ENCODE data around the gene HAPLN1.

Gene HAPLN1

GRCh38 chr5:83672646-83673045 is 48.0 kb downstream of the HAPLN1 start:
- H2AFZ ChIP-seq (ENCODE audit: low read length) = peak overlapping the region; percentile 25
- H2BK5ac ChIP-seq (ENCODE audit: low read length) = no peak overlapping the region
- no peak overlapping the region for H4K91ac ChIP-seq (ENCODE audit: low read depth, low read length, poor library complexity)
- no peak overlapping the region for H3K14ac ChIP-seq (ENCODE audit: low read length)
- H3K9ac ChIP-seq (ENCODE audit: low read depth, low read length, poor library complexity) = no peak overlapping the region
- no peak overlapping the region for H4K8ac ChIP-seq (ENCODE audit: low read depth, low read length)
- no peaks in the 10 kb centered on the region for H3K27me3 ChIP-seq (ENCODE audit: control insufficient read depth in 3 of 3, insufficient read depth in 3 of 3, low read depth in 1 of 3, low read length in 3 of 3)
- H2BK12ac ChIP-seq (ENCODE audit: low read length) = no peak overlapping the region
- H3K4me2 ChIP-seq (ENCODE audit: insufficient read depth, low read length, poor library complexity, severe bottlenecking) = no peak overlapping the region
- H3K79me1 ChIP-seq (ENCODE audit: low read depth, low read length) = no peaks in the 10 kb centered on the region
- H3K18ac ChIP-seq (ENCODE audit: low read length) = no peak overlapping the region
- H3K23ac ChIP-seq (ENCODE audit: low read depth, low read length, poor library complexity) = no peak overlapping the region
- no peak overlapping the region for H3K27ac ChIP-seq (replicated peaks; ENCODE audit: low read length)
- DNase-seq (ENCODE audit: low spot score) = no peak
- H3K4me3 ChIP-seq (ENCODE audit: low read length in 2 of 2) = no peak overlapping the region
- H2BK15ac ChIP-seq (ENCODE audit: low read length) = no peak overlapping the region
- H2BK120ac ChIP-seq (ENCODE audit: low read depth, low read length) = no peak overlapping the region
- H3K4me1 ChIP-seq (ENCODE audit: control insufficient read depth in 2 of 2, insufficient read depth in 1 of 2, low read depth in 1 of 2, low read length in 2 of 2) = no peaks in the 10 kb centered on the region
- H3K9me3 ChIP-seq (replicated peaks in 1 of 2; ENCODE audit: control insufficient read depth in 2 of 2, insufficient read depth in 1 of 2, low read depth in 1 of 2, low read length in 2 of 2) = peaks cover 2 to 8% of the 10 kb centered on the region in 2 donors
- H2AK5ac ChIP-seq (ENCODE audit: low read depth, low read length) = no peak overlapping the region
- H3K36me3 ChIP-seq (replicated peaks in 1 of 2; ENCODE audit: control insufficient read depth in 2 of 2, insufficient read depth in 2 of 2, low read length in 2 of 2) = no peaks in the 10 kb centered on the region
- no peak overlapping the region for H3K4ac ChIP-seq (ENCODE audit: low read length)

GRCh38 chr5:83672158-83672557 is 48.5 kb downstream of the HAPLN1 start:
- H3K18ac ChIP-seq (ENCODE audit: low read length) = no peak overlapping the region
- no peak overlapping the region for H3K27ac ChIP-seq (replicated peaks; ENCODE audit: low read length)
- H3K36me3 ChIP-seq (replicated peaks in 1 of 2; ENCODE audit: control insufficient read depth in 2 of 2, insufficient read depth in 2 of 2, low read length in 2 of 2) = no peaks in the 10 kb centered on the region
- peaks cover 1 to 4% of the 10 kb centered on the region in 2 donors for H3K9me3 ChIP-seq (replicated peaks in 1 of 2; ENCODE audit: control insufficient read depth in 2 of 2, insufficient read depth in 1 of 2, low read depth in 1 of 2, low read length in 2 of 2)
- H2AFZ ChIP-seq (ENCODE audit: low read length) = no peak overlapping the region
- H2BK12ac ChIP-seq (ENCODE audit: low read length) = no peak overlapping the region
- H3K9ac ChIP-seq (ENCODE audit: low read depth, low read length, poor library complexity) = no peak overlapping the region
- H3K14ac ChIP-seq (ENCODE audit: low read length) = no peak overlapping the region
- H2BK120ac ChIP-seq (ENCODE audit: low read depth, low read length) = no peak overlapping the region
- H3K79me1 ChIP-seq (ENCODE audit: low read depth, low read length) = no peaks in the 10 kb centered on the region
- no peak overlapping the region for H3K23ac ChIP-seq (ENCODE audit: low read depth, low read length, poor library complexity)
- H4K8ac ChIP-seq (ENCODE audit: low read depth, low read length) = no peak overlapping the region
- H2BK15ac ChIP-seq (ENCODE audit: low read length) = no peak overlapping the region
- no peak overlapping the region for H3K4ac ChIP-seq (ENCODE audit: low read length)
- no peak overlapping the region for H2BK5ac ChIP-seq (ENCODE audit: low read length)
- H3K4me2 ChIP-seq (ENCODE audit: insufficient read depth, low read length, poor library complexity, severe bottlenecking) = no peak overlapping the region
- H2AK5ac ChIP-seq (ENCODE audit: low read depth, low read length) = no peak overlapping the region
- no peaks in the 10 kb centered on the region for H3K4me1 ChIP-seq (ENCODE audit: control insufficient read depth in 2 of 2, insufficient read depth in 1 of 2, low read depth in 1 of 2, low read length in 2 of 2)
- no CpG with 5 or more reads among the region's 2 CpGs for WGBS, 2 donors (ENCODE audit: extremely low coverage in 2 of 2, insufficient read length in 2 of 2, insufficient replicate concordance in 1 of 2)
- no peak overlapping the region for H3K4me3 ChIP-seq (ENCODE audit: low read length in 2 of 2)
- no peaks in the 10 kb centered on the region for H3K27me3 ChIP-seq (ENCODE audit: control insufficient read depth in 3 of 3, insufficient read depth in 3 of 3, low read depth in 1 of 3, low read length in 3 of 3)
- no peak overlapping the region for H4K91ac ChIP-seq (ENCODE audit: low read depth, low read length, poor library complexity)
- no peak for DNase-seq (ENCODE audit: low spot score)

- no peak overlapping the region for H4K8ac ChIP-seq (ENCODE audit: low read depth, low read length)
- H3K79me1 ChIP-seq (ENCODE audit: low read depth, low read length) = peaks cover 2% of the 10 kb centered on the region
- H2BK5ac ChIP-seq (ENCODE audit: low read length) = no peak overlapping the region
- no peak overlapping the region for H2AK5ac ChIP-seq (ENCODE audit: low read depth, low read length)
- H3K4me3 ChIP-seq (ENCODE audit: low read length in 2 of 2) = no peak overlapping the region
- no peak overlapping the region for H3K14ac ChIP-seq (ENCODE audit: low read length)
- no peak overlapping the region for H3K23ac ChIP-seq (ENCODE audit: low read depth, low read length, poor library complexity)
- H3K4ac ChIP-seq (ENCODE audit: low read length) = no peak overlapping the region
- H3K4me1 ChIP-seq (ENCODE audit: control insufficient read depth in 2 of 2, insufficient read depth in 1 of 2, low read depth in 1 of 2, low read length in 2 of 2) = no peaks in the 10 kb centered on the region
- no peak overlapping the region for H3K27ac ChIP-seq (replicated peaks; ENCODE audit: low read length)
- DNase-seq (ENCODE audit: low spot score) = no peak
- no peaks in the 10 kb centered on the region for H3K9me3 ChIP-seq (replicated peaks in 1 of 2; ENCODE audit: control insufficient read depth in 2 of 2, insufficient read depth in 1 of 2, low read depth in 1 of 2, low read length in 2 of 2)
- H3K9ac ChIP-seq (ENCODE audit: low read depth, low read length, poor library complexity) = no peak overlapping the region
- H2BK120ac ChIP-seq (ENCODE audit: low read depth, low read length) = no peak overlapping the region
- H4K91ac ChIP-seq (ENCODE audit: low read depth, low read length, poor library complexity) = no peak overlapping the region
- no peak overlapping the region for H3K4me2 ChIP-seq (ENCODE audit: insufficient read depth, low read length, poor library complexity, severe bottlenecking)
- H3K27me3 ChIP-seq (ENCODE audit: control insufficient read depth in 3 of 3, insufficient read depth in 3 of 3, low read depth in 1 of 3, low read length in 3 of 3) = no peaks in the 10 kb centered on the region
- no peak overlapping the region for H2BK15ac ChIP-seq (ENCODE audit: low read length)
- no peaks in the 10 kb centered on the region for H3K36me3 ChIP-seq (replicated peaks in 1 of 2; ENCODE audit: control insufficient read depth in 2 of 2, insufficient read depth in 2 of 2, low read length in 2 of 2)
- no peak overlapping the region for H3K18ac ChIP-seq (ENCODE audit: low read length)
- no peak overlapping the region for H2BK12ac ChIP-seq (ENCODE audit: low read length)
- no peak overlapping the region for H2AFZ ChIP-seq (ENCODE audit: low read length)
Observed at GRCh38 chr5:83665631-83666030, 55.0 kb downstream of the HAPLN1 start.

GRCh38 chr5:83662558-83662957 is 58.1 kb downstream of the HAPLN1 start:
- Histone ChIP-seq H3K4me2 (ENCODE audit: insufficient read depth, low read length, poor library complexity, severe bottlenecking) (no peak overlapping the region), H3K4ac (ENCODE audit: low read length) (no peak overlapping the region), H3K4me1 (ENCODE audit: control insufficient read depth in 2 of 2, insufficient read depth in 1 of 2, low read depth in 1 of 2, low read length in 2 of 2) (no peaks in the 10 kb centered on the region), H3K27me3 (ENCODE audit: control insufficient read depth in 3 of 3, insufficient read depth in 3 of 3, low read depth in 1 of 3, low read length in 3 of 3) (no peaks in the 10 kb centered on the region), H3K14ac (ENCODE audit: low read length) (no peak overlapping the region), H4K91ac (ENCODE audit: low read depth, low read length, poor library complexity) (no peak overlapping the region), H3K4me3 (ENCODE audit: low read length in 2 of 2) (no peak overlapping the region), H2BK15ac (ENCODE audit: low read length) (no peak overlapping the region), H2BK120ac (ENCODE audit: low read depth, low read length) (no peak overlapping the region), H4K8ac (ENCODE audit: low read depth, low read length) (no peak overlapping the region), H3K9ac (ENCODE audit: low read depth, low read length, poor library complexity) (no peak overlapping the region), H2BK5ac (ENCODE audit: low read length) (no peak overlapping the region), H3K79me1 (ENCODE audit: low read depth, low read length) (peaks cover 2% of the 10 kb centered on the region), H3K36me3 (replicated peaks in 1 of 2; ENCODE audit: control insufficient read depth in 2 of 2, insufficient read depth in 2 of 2, low read length in 2 of 2) (no peaks in the 10 kb centered on the region), H2AFZ (ENCODE audit: low read length) (no peak overlapping the region), H3K18ac (ENCODE audit: low read length) (no peak overlapping the region), H3K9me3 (replicated peaks in 1 of 2; ENCODE audit: control insufficient read depth in 2 of 2, insufficient read depth in 1 of 2, low read depth in 1 of 2, low read length in 2 of 2) (no peaks in the 10 kb centered on the region), H2BK12ac (ENCODE audit: low read length) (no peak overlapping the region), H2AK5ac (ENCODE audit: low read depth, low read length) (no peak overlapping the region), H3K27ac (replicated peaks; ENCODE audit: low read length) (no peak overlapping the region), H3K23ac (ENCODE audit: low read depth, low read length, poor library complexity) (no peak overlapping the region)
- WGBS, 2 donors (ENCODE audit: extremely low coverage in 2 of 2, insufficient read length in 2 of 2, insufficient replicate concordance in 1 of 2) = no CpG with 5 or more reads among the region's 3 CpGs
- no peak for DNase-seq (ENCODE audit: low spot score)
